ENCODE measurements around the gene HOOK1.
"Not testable (repeated sequence)": the region's sequence is repeated elsewhere in the genome, so short reads cannot be mapped to it uniquely, and the experiment has no call there.

HOOK1 gene

DNA sequence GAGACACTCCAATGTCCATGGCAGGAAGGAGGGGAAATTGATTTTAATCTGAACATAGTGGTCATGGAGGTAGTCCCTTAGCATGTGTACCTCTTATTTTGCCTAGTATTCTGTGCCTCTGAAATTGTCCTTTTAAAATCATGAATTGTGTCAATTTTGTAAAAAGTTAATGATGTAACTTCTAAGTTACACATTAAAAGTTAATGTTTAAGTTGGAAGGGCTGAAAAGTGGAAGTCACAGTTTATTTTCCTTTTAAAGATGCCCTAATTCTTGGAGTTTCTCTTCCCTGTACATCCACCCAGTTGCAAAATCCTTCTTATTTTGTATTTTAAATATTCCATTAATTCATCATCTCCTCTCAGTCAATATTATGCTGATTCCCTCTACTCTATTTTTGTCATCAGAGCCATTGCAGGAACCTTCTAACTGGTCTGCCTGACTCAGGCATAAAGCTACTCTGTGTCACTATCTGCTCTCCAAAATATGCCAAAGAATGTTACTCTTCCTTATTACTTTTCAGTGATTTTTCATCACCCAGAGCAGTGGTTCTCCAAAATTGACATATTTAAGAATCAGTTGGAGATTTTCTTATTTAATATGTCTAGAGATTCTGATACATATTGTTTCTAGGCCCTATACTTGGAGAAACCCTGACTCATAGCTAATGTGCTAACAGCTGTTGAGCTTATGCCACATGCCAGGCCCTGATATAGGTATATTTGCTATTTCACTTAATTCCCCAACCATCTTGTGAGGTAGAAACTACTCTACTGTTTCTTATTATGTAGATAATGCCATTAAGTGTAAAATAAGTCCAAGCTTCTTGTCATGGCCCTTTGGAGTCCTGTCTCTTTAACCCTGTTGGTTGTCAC lies 5.1 kb downstream of the HOOK1 start:
- no peak for DNase-seq (ENCODE audit: low read depth, low spot score)

- DNase-seq (ENCODE audit: low read depth, low spot score), result no peak
Observed at GRCh38 chr1:59827055-59827643, 12.4 kb downstream of the HOOK1 start.

GRCh38 chr1:59828160-59828559 lies 13.4 kb downstream of the HOOK1 start:
- no peak for DNase-seq (ENCODE audit: low read depth, low spot score)

DNA sequence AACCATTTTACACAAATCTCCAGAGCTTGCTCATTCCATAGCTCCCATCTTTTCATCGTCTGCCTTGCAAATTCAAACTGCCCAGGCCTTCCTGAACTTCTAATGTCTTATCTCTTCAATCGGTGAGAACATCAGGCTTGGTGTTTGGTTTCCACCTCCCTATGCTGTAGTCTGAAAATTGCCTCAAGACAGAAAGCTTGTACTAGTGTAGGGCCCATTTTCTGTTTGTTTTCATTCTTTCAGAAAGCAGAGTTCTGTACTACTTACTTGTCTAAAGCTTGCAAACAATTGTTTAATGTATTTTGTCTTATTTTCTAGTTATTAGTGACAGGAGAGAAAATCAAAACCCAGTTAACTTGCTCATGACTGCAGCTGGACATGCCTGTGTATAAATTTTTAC lies 16.8 kb downstream of the HOOK1 start:
- DNase-seq (ENCODE audit: low read depth, low spot score), result no peak

DNA sequence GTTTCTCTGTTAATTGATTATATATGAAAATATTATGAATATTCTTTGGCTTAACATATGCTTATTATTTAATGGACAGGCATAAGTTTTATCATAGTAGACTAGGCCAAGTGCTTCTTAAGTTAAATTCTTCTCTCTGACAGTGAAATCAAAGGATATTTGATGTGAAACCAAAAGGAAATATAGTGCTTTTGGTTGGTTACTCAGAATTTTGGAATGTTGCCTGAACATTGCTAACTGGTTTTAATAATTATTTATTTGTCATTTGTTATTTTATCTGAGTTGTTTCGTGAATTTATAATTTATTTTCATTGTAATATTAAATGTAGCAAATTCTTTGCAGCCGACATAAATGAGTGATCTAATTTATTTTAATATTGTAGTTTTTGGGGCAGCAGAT lies 18.3 kb downstream of the HOOK1 start:
- DNase-seq (ENCODE audit: low read depth, low spot score), result no peak

DNA sequence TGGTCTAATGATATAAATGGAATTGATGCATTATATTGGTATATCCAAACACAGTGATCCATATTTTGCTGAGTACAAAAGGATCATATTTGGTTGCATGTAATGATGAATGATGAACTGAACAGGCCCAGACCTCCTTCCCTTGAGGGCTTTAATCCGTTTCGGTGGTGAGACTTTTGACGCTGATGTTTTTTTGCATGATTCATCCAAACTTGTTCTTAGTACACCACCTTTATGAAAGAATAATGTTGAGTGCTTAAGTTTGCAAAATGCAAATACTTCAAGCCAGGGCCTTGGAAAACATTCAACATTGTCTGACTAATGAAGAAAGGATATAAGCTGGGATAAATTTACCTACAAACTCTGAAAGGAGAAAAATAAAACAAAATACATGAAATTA lies 19.2 kb downstream of the HOOK1 start:
- DNase-seq (ENCODE audit: low read depth, low spot score), result no peak

- DNase-seq (ENCODE audit: low read depth, low spot score), result not testable (repeated sequence)
Observed at GRCh38 chr1:59837857-59838256, 23.1 kb downstream of the HOOK1 start.

DNA sequence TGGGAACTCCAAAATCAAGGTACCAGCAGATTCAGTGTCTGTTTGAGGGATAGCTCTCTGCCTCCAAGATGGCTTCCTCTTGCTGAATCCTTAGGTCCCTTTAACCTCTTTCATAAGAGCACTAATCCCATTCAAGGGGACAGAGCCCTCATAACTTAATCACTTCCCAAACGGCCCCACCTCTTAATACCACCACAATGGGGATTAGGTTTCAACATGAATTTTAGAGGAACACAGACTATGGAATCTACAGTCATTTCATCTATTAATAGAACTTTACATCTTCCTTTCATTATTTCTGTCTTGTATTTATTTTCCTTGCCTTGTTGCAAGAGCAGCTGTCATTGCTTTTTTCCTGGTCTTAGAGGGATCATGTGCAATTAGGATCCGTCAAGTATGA lies 30.3 kb downstream of the HOOK1 start:
- no peak for DNase-seq (ENCODE audit: low read depth, low spot score)

DNA sequence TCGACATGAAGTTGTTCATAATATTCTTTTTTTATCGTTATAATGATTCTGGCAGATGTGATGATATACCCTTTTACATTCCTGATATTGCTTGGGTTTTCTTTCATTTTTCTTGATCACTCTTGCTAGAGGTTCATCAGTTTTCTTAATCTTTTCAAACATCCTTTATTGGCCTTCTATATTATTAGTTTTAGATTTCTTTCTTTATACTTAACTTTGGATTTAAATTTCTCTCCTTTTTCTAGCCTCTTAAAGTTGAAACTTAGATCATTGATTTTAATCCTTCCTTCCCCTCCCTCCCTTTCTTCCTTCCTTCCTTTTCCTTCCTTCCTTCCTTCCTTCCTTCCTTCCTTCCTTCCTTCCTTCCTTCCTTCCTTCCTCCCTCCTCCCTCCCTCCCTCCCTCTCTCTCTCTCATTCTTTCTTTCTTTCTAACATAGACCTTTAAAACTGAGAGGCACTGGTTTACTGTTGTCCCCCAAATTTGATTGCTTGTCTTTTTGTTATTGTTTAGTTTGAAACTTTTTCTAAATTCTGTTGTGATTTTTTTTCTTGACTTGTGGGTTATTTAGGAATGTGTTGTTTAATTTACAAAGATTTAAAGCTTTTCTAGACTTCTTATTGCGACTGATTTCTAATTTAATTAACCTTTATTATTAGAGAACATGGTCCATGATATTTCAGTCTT lies 31.6 kb downstream of the HOOK1 start:
- DNase-seq (ENCODE audit: low read depth, low spot score), result no peak

DNA sequence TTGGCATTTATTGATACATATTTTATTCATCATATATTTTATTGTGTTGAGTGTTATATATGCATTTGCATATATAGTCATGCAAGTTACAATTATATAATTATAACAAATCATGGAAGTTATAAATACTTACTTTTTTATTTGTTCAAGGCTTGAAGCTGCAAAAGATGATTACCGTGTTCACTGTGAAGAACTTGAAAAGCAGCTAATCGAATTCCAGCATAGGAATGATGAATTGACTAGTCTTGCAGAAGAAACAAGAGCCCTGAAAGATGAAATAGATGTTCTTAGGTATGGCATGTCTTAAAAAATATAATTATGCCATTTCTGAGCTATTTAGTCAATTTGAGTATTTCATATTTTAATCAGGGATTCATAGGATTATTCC lies 32.1 kb downstream of the HOOK1 start:
- DNase-seq (ENCODE audit: low read depth, low spot score), result no peak

DNA sequence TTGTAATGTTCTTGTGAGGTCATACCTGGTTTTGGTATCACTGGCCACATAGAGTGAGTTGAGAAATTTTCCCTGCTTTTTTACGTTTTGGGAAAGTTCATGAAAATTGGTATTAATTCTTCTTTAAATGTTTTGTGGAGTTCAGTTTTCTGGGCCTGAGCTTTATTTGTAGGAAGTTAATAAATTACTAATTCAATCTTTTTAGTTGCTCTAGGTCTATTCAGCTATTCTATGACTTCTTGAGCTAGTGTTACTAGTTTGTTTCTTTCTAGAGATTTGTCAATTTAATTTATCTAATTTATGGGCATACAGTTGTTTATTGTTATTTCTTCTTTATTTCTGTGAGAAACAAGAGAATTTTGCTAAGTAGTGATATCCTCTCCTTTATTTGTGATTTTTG lies 37.4 kb downstream of the HOOK1 start:
- DNase-seq (ENCODE audit: low read depth, low spot score), result no peak

- not testable (repeated sequence) for DNase-seq (ENCODE audit: low read depth, low spot score)
Observed at GRCh38 chr1:59855297-59855696, 40.5 kb downstream of the HOOK1 start.

- DNase-seq (ENCODE audit: low read depth, low spot score), result no peak
Observed at GRCh38 chr1:59856725-59857338, 42.1 kb downstream of the HOOK1 start.

DNA sequence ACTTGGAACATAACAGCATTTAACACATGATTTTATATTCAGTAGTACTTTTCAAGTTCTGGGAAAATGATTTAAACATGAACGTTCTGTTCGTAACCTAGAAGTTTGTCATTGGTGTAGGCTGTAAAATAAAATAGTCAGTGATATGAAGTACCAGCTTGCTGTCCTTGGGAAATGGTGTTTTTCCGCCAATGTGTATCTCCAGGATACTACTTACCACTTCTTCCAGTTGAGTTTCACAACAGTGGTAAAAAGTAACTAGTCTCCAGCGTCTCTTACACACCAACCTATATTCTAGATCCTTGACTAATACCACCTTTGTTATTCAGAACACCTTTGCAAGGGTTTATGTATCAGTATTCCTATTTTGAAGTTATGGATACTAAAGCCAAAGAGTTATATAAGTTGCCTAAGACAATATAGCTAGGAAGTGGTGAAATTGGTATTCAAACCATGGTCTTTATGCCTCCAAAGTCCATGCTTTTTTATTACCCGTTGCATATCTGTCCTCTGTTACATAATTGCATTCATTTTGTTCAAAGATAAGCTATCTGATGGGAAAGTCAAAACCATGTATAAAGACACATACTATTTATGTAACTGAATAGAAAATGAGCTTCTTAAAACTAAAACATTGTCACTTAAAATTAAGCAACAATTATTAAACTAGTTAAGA lies 43.1 kb downstream of the HOOK1 start:
- DNase-seq (ENCODE audit: low read depth, low spot score), result no peak

GRCh38 chr1:59866462-59866861 lies 51.7 kb downstream of the HOOK1 start:
- DNase-seq (ENCODE audit: low read depth, low spot score), result no peak

GRCh38 chr1:59871746-59872145 lies 57.0 kb downstream of the HOOK1 start:
- DNase-seq (ENCODE audit: low read depth, low spot score), result no peak

DNA sequence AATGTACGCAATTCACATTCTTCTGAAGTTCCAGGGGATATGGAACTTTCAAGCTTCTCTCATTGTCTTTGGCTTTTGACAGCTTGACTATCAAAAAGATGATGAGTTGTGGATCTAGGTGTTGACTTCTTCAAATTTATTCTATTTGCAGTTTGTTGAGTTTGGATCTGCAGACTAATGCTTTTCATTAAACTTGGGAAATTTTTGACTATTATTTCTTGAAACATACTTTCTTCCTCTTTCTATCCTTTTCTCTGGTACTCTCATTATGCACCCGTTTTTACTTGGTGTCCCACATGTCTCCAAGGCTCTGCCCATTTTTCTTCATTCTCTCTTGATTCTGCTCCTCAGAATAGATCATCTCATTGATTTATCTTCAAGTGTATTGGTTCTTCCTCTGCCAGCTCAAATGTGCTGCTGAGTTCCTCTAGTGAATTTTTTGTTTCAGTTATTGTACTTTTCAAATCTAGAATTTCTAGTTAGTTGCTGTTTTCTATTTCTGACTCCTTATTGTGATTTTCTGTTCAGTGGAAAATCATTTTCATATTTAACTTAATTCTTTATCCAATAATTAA lies 62.4 kb downstream of the HOOK1 start:
- no peak for DNase-seq (ENCODE audit: low read depth, low spot score)

DNA sequence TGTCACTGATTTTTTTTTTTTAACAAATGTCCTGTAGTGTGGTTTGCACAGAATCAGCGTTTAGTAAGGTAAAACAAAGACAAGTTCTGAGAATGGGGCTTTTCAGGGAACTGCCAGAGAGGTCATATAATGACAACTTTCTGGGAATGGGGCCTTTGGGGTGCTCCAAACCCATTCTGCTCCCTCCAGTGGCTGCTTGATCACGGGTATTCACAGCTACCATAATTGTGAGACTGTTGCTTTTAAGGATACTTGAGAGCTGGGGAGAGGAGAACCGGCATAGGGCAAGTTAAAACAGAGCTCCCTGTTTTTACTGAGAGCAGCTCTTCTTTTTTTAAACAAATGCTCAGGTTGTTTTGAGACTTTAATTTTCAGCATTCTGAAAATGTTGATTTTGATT lies 63.6 kb downstream of the HOOK1 start:
- DNase-seq (ENCODE audit: low read depth, low spot score), result no peak

- peak; percentile 4 for DNase-seq (ENCODE audit: low read depth, low spot score)
Observed at GRCh38 chr1:59879574-59879973, 64.8 kb downstream of the HOOK1 start.

GRCh38 chr1:59879996-59880505 lies 65.3 kb downstream of the HOOK1 start:
- DNase-seq (ENCODE audit: low read depth, low spot score), result no peak

- DNase-seq (ENCODE audit: low read depth, low spot score), result no peak
Observed at GRCh38 chr1:59880735-59881134, 66.0 kb downstream of the HOOK1 start.
